A204.1 (cell line): ENCODE measurements around the gene MOSMO.
"Not testable (repeated sequence)": the region's sequence is repeated elsewhere in the genome, so short reads cannot be mapped to it uniquely, and the experiment has no call there.

Source experiments
- FAIRE-seq: peaks from 2 replicates; lab custom pipeline; 2012; peaks lifted over from hg19 to GRCh38; lab: Jason Lieb, UNC

MOSMO gene

GRCh38 chr16:22093996-22094395 lies 86.1 kb downstream of the MOSMO start:
- no peak for FAIRE-seq

GRCh38 chr16:22098405-22099255 lies 90.7 kb downstream of the MOSMO start:
- FAIRE-seq, result no peak

GRCh38 chr16:22099256-22099975 lies 91.5 kb downstream of the MOSMO start:
- no peak for FAIRE-seq

- FAIRE-seq, result no peak
These were observed 95.5 kb downstream of the MOSMO start for GRCh38 chr16:22103441-22103840.

GRCh38 chr16:22109258-22109898 lies 101.5 kb downstream of the MOSMO start:
- FAIRE-seq, result no peak

- not testable (repeated sequence) for FAIRE-seq
These were observed 103.7 kb downstream of the MOSMO start for GRCh38 chr16:22111629-22112028.

GRCh38 chr16:22116095-22116700 lies 108.3 kb downstream of the MOSMO start:
- FAIRE-seq, result no peak

GRCh38 chr16:22117609-22118008 lies 109.7 kb downstream of the MOSMO start:
- no peak for FAIRE-seq

GRCh38 chr16:22120440-22120839 lies 112.5 kb downstream of the MOSMO start:
- no peak for FAIRE-seq

- no peak for FAIRE-seq
These were observed 114.3 kb downstream of the MOSMO start for GRCh38 chr16:22122239-22122638.

- no peak for FAIRE-seq
These were observed 115.2 kb downstream of the MOSMO start for GRCh38 chr16:22123146-22123545.

GRCh38 chr16:22123759-22124490 lies 116.0 kb downstream of the MOSMO start:
- no peak for FAIRE-seq

GRCh38 chr16:22124583-22125284 lies 116.8 kb downstream of the MOSMO start:
- FAIRE-seq, result no peak

GRCh38 chr16:22126037-22126558 lies 118.2 kb downstream of the MOSMO start:
- FAIRE-seq, result no peak

- FAIRE-seq, result not testable (repeated sequence)
These were observed 120.6 kb downstream of the MOSMO start for GRCh38 chr16:22128537-22128936.

- no peak for FAIRE-seq
These were observed 122.6 kb downstream of the MOSMO start for GRCh38 chr16:22130528-22130927.

GRCh38 chr16:22132801-22133200 lies 124.9 kb downstream of the MOSMO start:
- FAIRE-seq, result no peak
